NCI-H2029 (cell line): Measurements from ENCODE around the gene CD200R1.

Source experiments
- DNase-seq: peaks from one replicate; lab custom pipeline; 2025; lab: John Stamatoyannopoulos, UW

CD200R1 gene

DNA sequence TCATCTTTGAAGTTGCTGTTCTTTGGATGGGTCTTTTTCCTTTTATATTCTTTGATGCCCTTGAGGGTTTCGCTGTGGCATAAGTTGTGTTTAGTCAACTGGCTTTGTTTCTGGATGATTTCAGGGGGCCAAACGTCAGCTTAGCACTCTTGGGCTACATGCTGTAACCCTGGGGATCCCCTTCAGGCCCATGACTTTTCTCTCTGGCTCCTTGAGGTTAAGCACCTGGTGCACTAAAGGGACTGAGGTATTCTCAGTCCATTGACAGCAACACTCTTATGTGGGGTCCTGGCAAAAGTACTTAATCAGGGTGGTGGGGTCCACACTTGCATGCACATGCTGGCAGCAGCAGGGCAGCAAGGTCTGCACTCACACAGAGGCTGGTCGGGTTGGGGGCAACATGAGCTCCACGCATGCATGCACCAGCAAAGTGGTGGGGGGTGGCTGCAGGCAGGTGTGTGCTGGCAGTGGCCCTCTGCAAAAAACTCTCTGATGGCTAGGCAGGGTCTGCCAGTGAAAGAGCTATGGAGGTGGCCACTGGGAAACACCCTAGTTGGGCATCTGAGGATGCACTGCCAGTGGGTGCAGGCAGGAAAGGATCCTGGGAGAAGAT, 90.1 kb downstream of the CD200R1 start:
- DNase-seq = no peak

GRCh38 chr3:112881891-112882290, 93.0 kb downstream of the CD200R1 start:
- no peak for DNase-seq

- no peak for DNase-seq
These were observed 99.3 kb downstream of the CD200R1 start for GRCh38 chr3:112875561-112875960.

- DNase-seq = no peak
These were observed 100.2 kb downstream of the CD200R1 start for GRCh38 chr3:112874725-112875124.

DNA sequence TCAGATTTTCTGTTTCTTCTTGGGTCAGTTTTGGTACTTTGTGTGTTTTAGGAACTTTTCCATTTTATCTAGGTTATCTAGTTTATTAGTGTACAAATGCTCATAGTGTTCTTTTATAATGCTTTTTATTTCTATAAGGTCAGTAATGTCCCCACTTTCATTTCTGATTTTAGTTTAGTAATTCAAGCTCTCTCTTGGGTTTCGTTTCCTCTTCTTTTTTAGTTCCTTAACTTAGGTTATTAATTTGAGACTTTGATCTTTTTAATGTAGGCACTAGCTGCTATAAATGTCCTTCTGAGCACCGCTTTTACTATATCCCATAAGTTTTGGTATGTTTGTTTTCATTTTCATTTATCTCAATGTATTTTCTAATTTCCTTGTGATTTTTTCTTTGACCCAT, 101.3 kb downstream of the CD200R1 start:
- no peak for DNase-seq

DNA sequence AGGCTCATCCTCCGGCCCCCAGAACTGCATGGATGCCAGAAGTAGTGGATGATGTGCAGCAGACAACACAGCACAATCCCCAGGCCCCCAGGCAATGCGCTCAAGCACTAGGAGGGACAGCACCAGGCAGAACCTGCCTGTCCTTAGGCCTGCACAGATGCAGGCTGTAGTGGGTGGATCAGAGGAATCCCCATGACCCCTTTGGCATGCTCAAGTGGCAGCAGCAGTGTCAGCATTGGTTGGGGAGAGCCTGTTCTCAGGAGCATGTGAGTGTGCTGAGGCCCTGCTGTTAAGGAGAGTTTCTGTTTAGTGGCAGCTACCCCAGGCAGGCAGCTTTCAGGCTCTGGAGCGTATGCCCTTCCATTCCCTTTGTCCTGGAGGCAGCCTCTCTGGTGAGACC, 103.2 kb downstream of the CD200R1 start:
- no peak for DNase-seq
